ENCODE measurements around the gene SBSN.

The SBSN gene

DNA sequence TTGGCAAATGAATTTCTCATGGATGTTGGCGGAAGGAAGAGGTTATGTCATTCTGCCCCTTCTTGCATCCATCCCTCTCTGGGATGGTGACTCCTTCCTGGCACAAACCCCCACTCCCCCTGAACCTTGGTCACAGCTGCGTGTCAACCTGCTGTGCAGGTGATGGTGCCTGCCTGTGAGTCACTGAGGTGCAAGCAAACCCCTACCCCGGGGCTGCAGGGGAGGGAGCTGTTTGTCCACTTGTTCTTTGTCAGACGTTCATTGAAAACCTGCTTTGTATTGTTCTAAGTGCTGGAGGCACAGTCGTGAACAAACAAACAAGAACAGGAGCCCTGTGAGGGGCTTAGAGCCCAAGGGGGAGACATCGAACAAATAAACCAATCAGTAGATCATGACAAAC, 3.2 kb upstream of the SBSN start:
- Mint-ChIP-seq H3K36me3 (ENCODE audit: low read depth) (no peaks in the 10 kb centered on the region), H3K4me1 (ENCODE audit: low read depth) (peaks cover 4% of the 10 kb centered on the region), H3K4me3 (no peak overlapping the region), H3K9me3 (no peaks in the 10 kb centered on the region), H3K27ac (no peak overlapping the region), H3K27me3 (ENCODE audit: low read depth) (peaks cover 27% of the 10 kb centered on the region)
- DNase-seq (ENCODE audit: low spot score) = no peak

- H3K27me3 Mint-ChIP-seq (ENCODE audit: low read depth) = peaks cover 23% of the 10 kb centered on the region
- H3K4me3 Mint-ChIP-seq = no peak overlapping the region
Observed at GRCh38 chr19:35529241-35530218, 1.4 kb upstream of the SBSN start.

GRCh38 chr19:35525873-35526272, 2.2 kb downstream of the SBSN start:
- Mint-ChIP-seq H3K36me3 (ENCODE audit: low read depth) (no peaks in the 10 kb centered on the region), H3K9me3 (no peaks in the 10 kb centered on the region), H3K27me3 (ENCODE audit: low read depth) (peaks cover 8% of the 10 kb centered on the region), H3K4me3 (no peak overlapping the region), H3K27ac (no peak overlapping the region), H3K4me1 (ENCODE audit: low read depth) (peaks cover 2% of the 10 kb centered on the region)
- no peak for DNase-seq (ENCODE audit: low spot score)

More at GRCh38 chr19:35529241-35530218, 1.4 kb upstream of the SBSN start:
- no peaks in the 10 kb centered on the region for H3K36me3 Mint-ChIP-seq (ENCODE audit: low read depth)
- peaks cover 6% of the 10 kb centered on the region for H3K4me1 Mint-ChIP-seq (ENCODE audit: low read depth)
- no peaks in the 10 kb centered on the region for H3K9me3 Mint-ChIP-seq
- H3K27ac Mint-ChIP-seq = no peak overlapping the region
- DNase-seq (ENCODE audit: low spot score) = no peak

DNA sequence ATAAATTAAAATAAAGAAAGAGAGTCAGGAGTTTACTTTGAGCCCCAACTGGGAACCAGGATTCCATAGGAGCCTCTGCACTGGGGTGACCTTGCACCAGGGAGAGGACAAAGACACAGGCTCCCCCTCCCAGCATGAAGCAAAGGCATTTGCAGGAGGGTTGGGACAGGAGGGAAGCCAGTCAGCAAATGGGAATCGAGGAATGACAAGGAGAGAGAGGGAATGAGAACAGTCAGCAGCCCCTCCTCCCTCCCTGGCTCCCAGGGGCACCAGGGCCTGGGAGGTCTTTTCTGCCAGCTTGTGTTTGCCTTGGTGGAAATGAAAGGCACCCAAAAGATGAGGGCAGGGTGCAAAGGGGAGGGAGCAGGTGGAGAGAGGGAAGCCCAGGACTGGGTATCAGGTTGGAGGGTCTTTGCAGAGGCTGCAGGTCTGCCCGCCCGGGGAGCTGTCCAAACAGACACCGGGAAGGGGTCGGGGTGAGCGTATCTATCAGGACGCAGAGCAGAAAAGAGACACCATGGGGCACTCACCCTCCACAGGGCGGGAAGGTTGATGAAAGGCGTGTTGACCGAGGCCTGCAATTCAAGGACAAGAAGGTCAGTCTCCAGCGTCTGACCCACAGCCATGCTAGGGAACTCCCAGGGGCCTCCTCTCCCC, 3.8 kb downstream of the SBSN start:
- H3K27me3 Mint-ChIP-seq (ENCODE audit: low read depth) = peaks cover 5% of the 10 kb centered on the region
- DNase-seq (ENCODE audit: low spot score) = no peak
- H3K4me3 Mint-ChIP-seq = no peak overlapping the region
- H3K4me1 Mint-ChIP-seq (ENCODE audit: low read depth) = peaks cover 2% of the 10 kb centered on the region
- no peaks in the 10 kb centered on the region for H3K9me3 Mint-ChIP-seq
- no peaks in the 10 kb centered on the region for H3K36me3 Mint-ChIP-seq (ENCODE audit: low read depth)
- H3K27ac Mint-ChIP-seq = no peak overlapping the region

- H3K36me3 Mint-ChIP-seq (ENCODE audit: low read depth) = no peaks in the 10 kb centered on the region
- H3K27me3 Mint-ChIP-seq (ENCODE audit: low read depth) = no peaks in the 10 kb centered on the region
- peaks cover 2% of the 10 kb centered on the region for H3K4me1 Mint-ChIP-seq (ENCODE audit: low read depth)
- H3K4me3 Mint-ChIP-seq = no peak overlapping the region
- no peak overlapping the region for H3K27ac Mint-ChIP-seq
- no peaks in the 10 kb centered on the region for H3K9me3 Mint-ChIP-seq
- DNase-seq (ENCODE audit: low spot score) = no peak
Observed at GRCh38 chr19:35522745-35523327, 5.3 kb downstream of the SBSN start.

GRCh38 chr19:35521124-35521743, 6.9 kb downstream of the SBSN start:
- DNase-seq (ENCODE audit: low spot score) = no peak
- Mint-ChIP-seq H3K9me3 (no peaks in the 10 kb centered on the region), H3K4me1 (ENCODE audit: low read depth) (peaks cover 2% of the 10 kb centered on the region), H3K27ac (no peak overlapping the region), H3K36me3 (ENCODE audit: low read depth) (no peaks in the 10 kb centered on the region), H3K27me3 (ENCODE audit: low read depth) (no peaks in the 10 kb centered on the region), H3K4me3 (no peak overlapping the region)

- no peak overlapping the region for H3K4me3 Mint-ChIP-seq
- H3K27me3 Mint-ChIP-seq (ENCODE audit: low read depth) = no peaks in the 10 kb centered on the region
- no peaks in the 10 kb centered on the region for H3K9me3 Mint-ChIP-seq
- H3K27ac Mint-ChIP-seq = no peak overlapping the region
- no peaks in the 10 kb centered on the region for H3K36me3 Mint-ChIP-seq (ENCODE audit: low read depth)
- no peaks in the 10 kb centered on the region for H3K4me1 Mint-ChIP-seq (ENCODE audit: low read depth)
- DNase-seq (ENCODE audit: low spot score) = no peak
Observed at GRCh38 chr19:35519291-35519690, 8.8 kb downstream of the SBSN start.

DNA sequence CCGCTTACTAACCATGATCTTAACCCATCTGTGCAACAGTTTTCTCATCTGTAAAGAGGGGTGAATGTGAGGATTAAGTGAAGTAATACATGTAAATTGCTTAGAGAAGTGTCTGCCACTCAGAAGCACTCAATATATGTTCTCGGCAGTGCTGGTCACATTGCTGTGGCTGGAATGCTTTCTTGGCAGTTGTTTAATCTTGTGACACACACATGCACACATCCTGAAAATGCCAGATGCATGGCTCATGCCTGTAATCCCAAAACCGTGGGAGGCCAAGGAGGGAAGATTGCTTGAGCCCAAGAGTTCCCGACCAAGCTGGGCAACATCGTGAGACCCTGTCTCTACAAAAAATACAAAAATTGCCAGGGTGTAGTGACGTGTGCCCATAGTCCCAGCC, 9.8 kb downstream of the SBSN start:
- Mint-ChIP-seq H3K27me3 (ENCODE audit: low read depth) (no peaks in the 10 kb centered on the region), H3K9me3 (no peaks in the 10 kb centered on the region), H3K27ac (no peak overlapping the region), H3K36me3 (ENCODE audit: low read depth) (no peaks in the 10 kb centered on the region), H3K4me3 (no peak overlapping the region), H3K4me1 (ENCODE audit: low read depth) (no peaks in the 10 kb centered on the region)
- DNase-seq (ENCODE audit: low spot score) = no peak

DNA sequence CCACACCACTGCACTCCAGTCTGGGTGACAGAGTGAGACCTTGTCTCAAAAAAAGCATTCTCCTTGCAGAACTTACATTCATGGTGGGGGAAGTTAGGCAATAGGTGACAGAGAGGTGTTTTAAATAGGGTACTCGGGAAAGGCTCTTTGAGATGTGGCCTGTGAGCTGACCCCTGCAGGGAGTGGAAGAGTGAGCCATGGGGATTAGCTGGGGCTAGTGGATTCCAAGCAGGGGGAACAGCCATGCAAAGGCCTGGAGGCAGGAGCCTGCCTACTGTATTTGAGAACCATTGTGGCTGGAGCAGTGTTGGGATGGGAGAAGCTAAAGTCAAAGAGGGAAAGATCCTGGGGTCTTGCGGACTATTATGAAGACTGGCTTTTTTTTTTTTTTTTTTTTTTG, 10.8 kb downstream of the SBSN start:
- Mint-ChIP-seq H3K4me1 (ENCODE audit: low read depth) (no peaks in the 10 kb centered on the region), H3K27ac (no peak overlapping the region), H3K27me3 (ENCODE audit: low read depth) (peaks cover 5% of the 10 kb centered on the region), H3K4me3 (no peak overlapping the region), H3K36me3 (ENCODE audit: low read depth) (no peaks in the 10 kb centered on the region), H3K9me3 (no peaks in the 10 kb centered on the region)
- DNase-seq (ENCODE audit: low spot score) = no peak

DNA sequence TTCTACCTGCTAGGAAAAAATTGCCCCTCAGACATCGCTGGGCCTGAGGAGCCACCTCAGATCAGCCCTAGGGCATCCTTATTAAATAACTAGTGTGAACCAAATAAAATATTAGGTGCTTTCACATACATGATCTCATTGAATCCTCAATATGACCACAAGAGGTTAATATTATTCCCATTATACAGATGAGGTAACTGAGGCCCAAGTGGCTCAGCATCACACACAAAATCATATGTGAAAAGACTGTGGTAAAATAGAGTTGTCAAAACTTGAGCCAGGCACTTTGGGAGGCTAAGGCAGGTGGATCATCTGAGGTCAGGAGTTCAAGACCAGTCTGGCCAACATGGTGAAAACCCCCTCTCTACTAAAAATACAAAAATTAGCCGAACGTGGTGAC, 11.8 kb downstream of the SBSN start:
- Mint-ChIP-seq H3K27me3 (ENCODE audit: low read depth) (peaks cover 13% of the 10 kb centered on the region), H3K27ac (no peak overlapping the region), H3K4me3 (no peak overlapping the region), H3K9me3 (no peaks in the 10 kb centered on the region), H3K36me3 (ENCODE audit: low read depth) (no peaks in the 10 kb centered on the region), H3K4me1 (ENCODE audit: low read depth) (no peaks in the 10 kb centered on the region)
- no peak for DNase-seq (ENCODE audit: low spot score)

DNA sequence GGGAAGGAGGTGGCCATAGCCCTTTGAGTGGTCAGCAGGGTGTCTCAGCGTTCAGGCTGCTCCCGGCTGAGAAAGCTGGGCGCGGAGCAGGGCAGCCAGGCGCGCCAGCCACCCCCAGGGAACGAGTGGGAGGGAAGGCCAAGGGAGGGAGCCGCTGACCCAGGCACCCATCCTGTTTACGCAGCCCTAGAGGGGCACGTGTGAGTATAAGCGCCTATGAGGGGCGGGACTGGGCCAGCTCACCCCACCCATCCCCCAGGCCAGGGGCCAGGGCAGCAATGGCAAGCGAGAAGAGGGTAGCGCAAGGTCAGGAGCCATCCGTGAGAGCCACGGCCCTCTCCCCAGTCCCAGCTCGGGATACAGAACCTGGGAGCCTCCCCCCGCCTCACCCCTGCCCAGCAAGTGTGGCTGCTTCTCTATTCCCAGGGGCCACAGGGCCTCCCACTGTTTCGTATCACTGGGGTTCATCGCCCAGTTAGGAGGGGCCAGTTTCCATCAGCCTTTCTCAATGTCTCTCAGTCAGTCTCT, 13.8 kb downstream of the SBSN start:
- H3K27me3 Mint-ChIP-seq (ENCODE audit: low read depth) = peaks cover 29% of the 10 kb centered on the region
- peaks cover 6% of the 10 kb centered on the region for H3K4me1 Mint-ChIP-seq (ENCODE audit: low read depth)
- H3K9me3 Mint-ChIP-seq = no peaks in the 10 kb centered on the region
- DNase-seq (ENCODE audit: low spot score) = no peak
- H3K36me3 Mint-ChIP-seq (ENCODE audit: low read depth) = no peaks in the 10 kb centered on the region
- H3K27ac Mint-ChIP-seq = no peak overlapping the region
- H3K4me3 Mint-ChIP-seq = no peak overlapping the region

DNA sequence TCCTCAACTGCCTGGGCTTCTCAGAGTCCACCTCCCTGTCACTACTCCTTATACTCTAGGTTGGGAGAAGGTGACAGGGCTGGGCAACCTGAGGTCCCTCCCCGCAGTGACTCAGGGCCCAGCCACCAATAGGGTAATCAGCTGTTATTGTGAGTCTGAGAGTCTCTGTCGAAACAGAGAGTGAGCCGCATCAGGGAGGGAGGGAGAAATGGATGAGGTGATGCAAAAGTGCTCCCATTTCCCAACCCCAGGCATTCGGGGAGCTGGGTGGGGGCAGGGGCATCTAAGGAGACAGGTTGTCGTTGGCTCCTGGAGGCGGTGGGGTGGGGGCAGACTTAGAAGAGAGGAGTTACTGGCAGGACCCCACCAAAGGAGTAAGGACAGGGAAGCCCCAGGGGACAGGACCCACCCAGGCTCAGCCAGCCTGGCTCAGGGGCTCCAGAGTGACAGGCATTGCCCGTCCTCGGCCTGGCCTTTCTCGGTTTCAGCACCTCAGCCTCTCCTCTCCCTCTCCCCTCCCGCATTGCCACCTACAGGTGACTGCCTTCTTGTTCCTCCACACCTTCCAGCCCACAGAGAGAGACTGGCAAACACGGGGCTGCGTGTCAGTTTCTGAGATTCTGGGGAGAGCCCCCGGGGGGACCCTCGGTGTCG, 14.4 kb downstream of the SBSN start, which contains the start of gene DMKN:
TSS of gene DMKN (minus strand) at position 22 of the 654 bp plus-strand sequence. CDS start 174 bp downstream, outside the sequence.
- H3K4me3 Mint-ChIP-seq = no peak within 1 kb of the TSS
- H3K9me3 Mint-ChIP-seq = no peaks in the 10 kb centered on the region
- H3K27me3 Mint-ChIP-seq (ENCODE audit: low read depth) = peaks cover 33% of the 10 kb centered on the region
- no peak for DNase-seq (ENCODE audit: low spot score)
- no peak within 1 kb of the TSS for H3K27ac Mint-ChIP-seq
- no peaks in the 10 kb centered on the region for H3K36me3 Mint-ChIP-seq (ENCODE audit: low read depth)
- H3K4me1 Mint-ChIP-seq (ENCODE audit: low read depth) = peaks cover 8% of the 10 kb centered on the region
